Activated T-helper 1 cell treated with anti-CD3 and anti-CD28 coated beads, Interleukin-12 subunit alpha, Interleukin-12 subunit beta, Interleukin-2, Interleukin-4 antibody, amounts not matched to agents 30 ng/mL and 10 ng/mL and 1 ng/mL, durations not matched to agents 14 hours and 24 hours and 36 hours (primary cell): ENCODE data around the gene MYOC. TPM values are rescaled to one million over a fixed set of nuclear protein-coding genes. Genes with fewer than 3 reads are reported as not detected.

Source experiments
- DNase-seq: peaks from one replicate; pipeline ENCODE4 v3.0.0; 2021; ENCODE audit warnings: low spot score
- H3K27ac Mint-ChIP-seq: one replicate; pipeline ENCODE4 v1.8.0; 2021; ENCODE audit warnings: mild to moderate bottlenecking, mixed read lengths
- H3K27me3 Mint-ChIP-seq: one replicate; pipeline ENCODE4 v1.8.0; 2022; ENCODE audit warnings: mild to moderate bottlenecking, moderate library complexity, mixed read lengths; ENCODE audit not compliant: insufficient read depth
- H3K36me3 Mint-ChIP-seq: one replicate; pipeline ENCODE4 v1.8.0; 2021; ENCODE audit warnings: low read depth, mixed read lengths
- H3K4me1 Mint-ChIP-seq: one replicate; pipeline ENCODE4 v1.8.0; 2021; ENCODE audit warnings: low read depth, mixed read lengths
- H3K4me3 Mint-ChIP-seq: one replicate; pipeline ENCODE4 v1.8.0; 2021; ENCODE audit warnings: mild to moderate bottlenecking, moderate library complexity, mixed read lengths
- H3K9me3 Mint-ChIP-seq: one replicate; pipeline ENCODE4 v1.8.0; 2021; ENCODE audit warnings: mixed read lengths
- intact Hi-C: fragments of 100-400 bp; cut with micrococcal nuclease; formaldehyde crosslinking; loops from one replicate; pipeline ENCODE4 v1.15.1; 2024
- total RNA-seq: library from RNA; stranded (reverse); gene quantifications from 2 replicates; pipeline ENCODE4 v1.2.3, GENCODE V29; 2022

MYOC gene
- total RNA-seq, 1 donor from 2014 or later = not detected

- Mint-ChIP-seq H3K27ac (no peak overlapping the region), H3K36me3 (no peaks in the 10 kb centered on the region), H3K4me3 (no peak overlapping the region), H3K27me3 (peaks cover 11% of the 10 kb centered on the region), H3K4me1 (peaks cover 10% of the 10 kb centered on the region), H3K9me3 (no peaks in the 10 kb centered on the region)
- DNase-seq = no peak
- intact Hi-C loops = no loop called here
Measured at GRCh38 chr1:171643156-171643555, 9.3 kb downstream of the MYOC start.

GRCh38 chr1:171642197-171642596 is 10.3 kb downstream of the MYOC start:
- H3K4me1 Mint-ChIP-seq = peaks cover 10% of the 10 kb centered on the region
- intact Hi-C loops = no loop called here
- H3K36me3 Mint-ChIP-seq = no peaks in the 10 kb centered on the region
- no peak for DNase-seq
- H3K9me3 Mint-ChIP-seq = no peaks in the 10 kb centered on the region
- H3K27ac Mint-ChIP-seq = no peak overlapping the region
- no peak overlapping the region for H3K4me3 Mint-ChIP-seq
- peaks cover 11% of the 10 kb centered on the region for H3K27me3 Mint-ChIP-seq

DNA sequence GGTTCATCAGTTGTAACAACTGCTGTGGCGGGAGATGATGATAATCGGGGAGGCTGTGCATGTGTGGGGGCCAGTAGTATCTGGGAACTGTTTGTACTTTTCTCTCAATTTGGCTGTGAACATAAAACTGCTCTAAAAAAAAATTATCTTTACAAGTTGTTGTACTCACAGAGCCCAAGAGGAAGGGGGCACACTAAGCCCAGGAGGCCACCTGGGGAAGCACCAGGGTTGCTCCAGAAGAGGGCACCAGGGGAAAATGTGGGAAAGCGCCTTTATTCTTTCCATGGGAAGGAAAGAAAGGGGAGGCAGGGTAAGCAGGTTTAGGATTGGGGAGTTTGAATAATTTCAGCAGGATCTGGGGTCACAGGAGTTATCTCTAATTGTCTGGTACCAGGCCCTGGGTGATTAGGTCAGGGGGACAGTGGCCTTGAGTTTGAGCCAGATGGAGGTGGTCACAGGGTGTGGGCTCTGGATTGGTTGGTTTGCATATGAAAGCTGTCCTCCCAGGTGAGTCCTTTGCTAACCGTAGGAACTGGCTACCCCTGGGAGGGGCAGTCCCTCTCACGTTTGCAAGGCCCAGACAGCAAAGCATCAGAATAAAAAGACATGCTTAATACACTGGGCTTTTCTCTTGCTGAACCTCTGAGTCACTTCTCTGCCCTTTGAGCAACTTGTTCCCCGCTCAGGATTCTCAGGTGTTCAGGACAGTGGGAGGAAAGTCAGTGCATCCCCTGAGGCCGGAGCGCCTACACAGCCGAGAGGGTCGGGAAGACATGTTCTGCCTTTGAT is 11.2 kb downstream of the MYOC start:
- Mint-ChIP-seq H3K27me3 (peaks cover 11% of the 10 kb centered on the region), H3K27ac (no peak overlapping the region), H3K4me1 (peaks cover 10% of the 10 kb centered on the region), H3K9me3 (no peaks in the 10 kb centered on the region), H3K4me3 (no peak overlapping the region), H3K36me3 (no peaks in the 10 kb centered on the region)
- intact Hi-C loops = no loop called here
- no peak for DNase-seq

- Mint-ChIP-seq H3K4me1 (peaks cover 7% of the 10 kb centered on the region), H3K4me3 (no peak overlapping the region), H3K36me3 (no peaks in the 10 kb centered on the region), H3K27ac (no peak overlapping the region), H3K9me3 (no peaks in the 10 kb centered on the region), H3K27me3 (peaks cover 11% of the 10 kb centered on the region)
- intact Hi-C loops = no loop called here
- no peak for DNase-seq
Measured at GRCh38 chr1:171640225-171640624, 12.3 kb downstream of the MYOC start.

GRCh38 chr1:171637928-171638576 is 14.4 kb downstream of the MYOC start:
- H3K27ac Mint-ChIP-seq = no peak overlapping the region

DNA sequence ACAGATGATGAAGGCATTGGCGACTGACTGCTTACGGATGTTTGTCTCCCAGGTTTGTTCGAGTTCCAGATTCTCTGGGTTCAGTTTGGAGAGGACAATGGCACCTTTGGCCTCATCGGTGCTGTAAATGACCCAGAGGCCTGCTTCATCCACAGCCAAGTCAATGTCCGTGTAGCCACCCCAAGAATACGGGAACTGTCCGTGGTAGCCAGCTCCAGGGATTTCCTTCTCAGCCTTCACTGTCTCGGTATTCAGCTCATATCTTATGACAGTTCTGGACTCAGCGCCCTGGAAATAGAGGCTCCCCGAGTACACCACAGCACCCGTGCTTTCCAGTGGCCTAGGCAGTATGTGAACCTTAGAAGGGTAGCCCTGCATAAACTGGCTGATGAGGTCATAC is 16.3 kb downstream of the MYOC start:
- H3K9me3 Mint-ChIP-seq = no peaks in the 10 kb centered on the region

More at GRCh38 chr1:171637928-171638576, 14.4 kb downstream of the MYOC start:
- Mint-ChIP-seq H3K4me3 (no peak overlapping the region), H3K36me3 (no peaks in the 10 kb centered on the region), H3K4me1 (no peaks in the 10 kb centered on the region), H3K27me3 (peaks cover 7% of the 10 kb centered on the region), H3K9me3 (no peaks in the 10 kb centered on the region)
- intact Hi-C loops = no loop called here
- no peak for DNase-seq

DNA sequence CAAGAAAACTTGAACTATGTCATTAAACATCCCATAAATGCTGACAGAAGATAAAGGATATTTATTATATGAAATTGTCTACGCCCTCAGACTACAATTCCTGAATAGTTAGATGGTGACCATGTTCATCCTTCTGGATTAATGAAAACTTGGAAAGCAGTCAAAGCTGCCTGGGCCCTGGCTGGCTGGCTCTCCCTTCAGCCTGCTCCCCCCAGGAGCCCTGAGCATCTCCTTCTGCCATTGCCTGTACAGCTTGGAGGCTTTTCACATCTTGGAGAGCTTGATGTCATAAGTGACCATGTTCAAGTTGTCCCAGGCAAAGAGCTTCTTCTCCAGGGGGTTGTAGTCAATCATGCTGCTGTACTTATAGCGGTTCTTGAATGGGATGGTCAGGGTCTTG is 16.8 kb downstream of the MYOC start:
- Mint-ChIP-seq H3K4me1 (no peaks in the 10 kb centered on the region), H3K27ac (no peak overlapping the region), H3K36me3 (no peaks in the 10 kb centered on the region), H3K4me3 (no peak overlapping the region), H3K27me3 (peaks cover 5% of the 10 kb centered on the region), H3K9me3 (no peaks in the 10 kb centered on the region)
- intact Hi-C loops = no loop called here
- no peak for DNase-seq

More for the DNA sequence above, 16.3 kb downstream of the MYOC start:
- Mint-ChIP-seq H3K4me3 (no peak overlapping the region), H3K4me1 (no peaks in the 10 kb centered on the region), H3K27me3 (peaks cover 5% of the 10 kb centered on the region), H3K27ac (no peak overlapping the region), H3K36me3 (no peaks in the 10 kb centered on the region)
- intact Hi-C loops = no loop called here
- no peak for DNase-seq

GRCh38 chr1:171628225-171628624 is 24.3 kb downstream of the MYOC start:
- H3K27me3 Mint-ChIP-seq = peaks cover 2% of the 10 kb centered on the region
- DNase-seq = no peak
- H3K27ac Mint-ChIP-seq = no peak overlapping the region
- no peaks in the 10 kb centered on the region for H3K9me3 Mint-ChIP-seq
- H3K4me3 Mint-ChIP-seq = no peak overlapping the region
- no peaks in the 10 kb centered on the region for H3K36me3 Mint-ChIP-seq
- intact Hi-C loops = no loop called here
- H3K4me1 Mint-ChIP-seq = no peaks in the 10 kb centered on the region

- Mint-ChIP-seq H3K27me3 (peaks cover 2% of the 10 kb centered on the region), H3K4me3 (no peak overlapping the region), H3K4me1 (no peaks in the 10 kb centered on the region), H3K27ac (no peak overlapping the region), H3K36me3 (no peaks in the 10 kb centered on the region), H3K9me3 (no peaks in the 10 kb centered on the region)
- no peak for DNase-seq
- intact Hi-C loops = no loop called here
Measured at GRCh38 chr1:171627020-171627419, 25.5 kb downstream of the MYOC start.

DNA sequence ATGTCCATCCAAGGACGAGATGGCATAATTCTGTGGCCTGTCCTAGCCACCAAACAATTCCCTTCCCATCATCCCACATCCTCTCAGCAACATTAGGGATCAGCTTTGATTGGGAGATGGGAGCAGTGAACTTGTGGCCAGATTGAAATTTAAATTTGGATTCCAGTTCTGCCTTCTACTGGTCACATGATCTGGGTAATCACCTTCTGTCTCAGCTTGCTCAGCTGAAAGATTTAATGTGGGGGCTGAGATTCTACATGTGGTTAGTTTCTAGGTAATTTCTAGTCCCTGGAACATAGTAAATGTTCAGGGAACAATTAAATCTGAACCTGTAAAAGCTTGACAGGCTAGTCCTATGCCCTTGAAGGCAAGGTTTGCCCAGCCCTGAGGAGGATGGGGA is 27.3 kb downstream of the MYOC start:
- Mint-ChIP-seq H3K27ac (no peak overlapping the region), H3K9me3 (no peaks in the 10 kb centered on the region), H3K27me3 (peaks cover 2% of the 10 kb centered on the region), H3K36me3 (no peaks in the 10 kb centered on the region), H3K4me1 (no peaks in the 10 kb centered on the region), H3K4me3 (no peak overlapping the region)
- intact Hi-C loops = no loop called here
- no peak for DNase-seq

DNA sequence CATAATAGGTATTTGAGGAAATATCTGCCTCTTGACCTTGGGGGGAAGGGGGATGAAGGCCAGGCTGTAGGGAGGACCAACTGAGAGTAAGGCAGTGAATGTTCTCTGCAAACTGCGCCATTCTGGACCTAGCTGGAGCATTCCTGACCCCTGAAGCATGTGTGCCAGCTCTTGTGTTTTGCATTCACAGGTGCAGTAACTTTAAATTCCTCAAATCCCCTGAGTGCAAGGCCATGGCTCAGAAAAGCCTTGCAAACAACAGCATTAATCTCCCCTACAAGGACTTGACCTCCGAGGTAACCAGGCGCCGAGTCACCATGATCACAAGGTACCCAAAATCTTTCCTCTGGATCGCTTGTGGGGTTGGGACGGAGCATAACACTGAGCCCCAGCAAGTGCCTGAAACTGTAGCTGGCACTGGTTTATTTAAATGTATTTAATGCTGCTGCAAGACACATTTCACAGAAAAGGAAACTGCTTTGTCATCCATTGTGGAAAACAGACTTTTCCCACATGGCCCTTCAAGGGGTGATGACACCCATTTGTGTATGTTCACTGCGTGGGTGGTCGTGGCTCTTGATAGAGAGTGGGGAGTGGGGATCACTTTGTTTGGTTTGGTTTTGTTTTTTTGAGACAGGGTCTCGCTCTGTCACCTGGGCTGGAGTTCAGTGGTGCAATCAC is 28.7 kb downstream of the MYOC start:
- Mint-ChIP-seq H3K27ac (no peak overlapping the region), H3K36me3 (no peaks in the 10 kb centered on the region), H3K4me1 (no peaks in the 10 kb centered on the region), H3K27me3 (no peaks in the 10 kb centered on the region), H3K4me3 (no peak overlapping the region), H3K9me3 (no peaks in the 10 kb centered on the region)
- DNase-seq = no peak
- intact Hi-C loops = no loop called here

DNA sequence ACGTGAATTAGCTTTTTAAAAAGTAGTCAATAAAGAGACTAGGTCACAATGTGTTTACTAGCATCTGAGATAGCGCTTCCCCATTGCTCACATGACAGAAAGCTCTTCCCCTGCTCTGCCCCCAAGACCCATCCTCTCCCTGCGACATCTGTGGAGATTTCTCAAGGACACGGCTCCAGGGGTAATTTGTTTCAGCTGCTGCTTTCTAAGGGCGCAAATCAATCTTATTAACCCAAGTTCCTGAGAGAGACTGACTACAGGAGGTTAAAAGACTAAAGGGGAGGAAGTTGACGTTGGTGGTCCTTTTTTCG is 30.4 kb downstream of the MYOC start, which contains the start of gene MYOCOS:
Gene MYOCOS (plus strand): TSS at position 92 of the 311 bp plus-strand sequence. CDS start 1,641 bp downstream, outside the sequence.
- intact Hi-C loops = no loop called here
- no peak within 1 kb of the TSS for H3K27ac Mint-ChIP-seq
- H3K36me3 Mint-ChIP-seq = no peaks in the 10 kb centered on the region
- no peaks in the 10 kb centered on the region for H3K4me1 Mint-ChIP-seq
- DNase-seq = no peak
- no peak within 1 kb of the TSS for H3K4me3 Mint-ChIP-seq
- H3K27me3 Mint-ChIP-seq = no peaks in the 10 kb centered on the region
- no peaks in the 10 kb centered on the region for H3K9me3 Mint-ChIP-seq

- DNase-seq = no peak
- Mint-ChIP-seq H3K9me3 (no peaks in the 10 kb centered on the region), H3K4me3 (no peak overlapping the region), H3K27ac (no peak overlapping the region), H3K36me3 (no peaks in the 10 kb centered on the region), H3K27me3 (no peaks in the 10 kb centered on the region), H3K4me1 (no peaks in the 10 kb centered on the region)
- intact Hi-C loops = no loop called here
Measured at GRCh38 chr1:171616586-171616985, 35.9 kb downstream of the MYOC start.
